Right ventricle myocardium superior (tissue), 1 donor: ENCODE data around the gene DIPK1A. TPM values are rescaled to one million over a fixed set of nuclear protein-coding genes. Genes with fewer than 3 reads are reported as not detected.

Experiments used
- ATAC-seq: fragments of 200-7000 bp; cut with Tn5 transposase; one replicate; pipeline ENCODE4 v1.9.1; 2020; ENCODE audit warnings: mild to moderate bottlenecking; ENCODE audit not compliant: poor library complexity
- DNase-seq: peaks from one replicate; pipeline ENCODE4 v3.0.0-alpha.2; 2020
- intact Hi-C: fragments of 100-400 bp; cut with DNase I; formaldehyde crosslinking; loops from one replicate; pipeline ENCODE4 v1.11.2; 2022
- long read RNA-seq: library from polyadenylated mRNA; unstranded; transcript quantifications from one replicate; pipeline ENCODE4 v2.0.0, GENCODE V29; 2021
- total RNA-seq: library from RNA; stranded (reverse); fragmentation: NEBNext Ultra II Directional; extraction: Animal tissue kit (Norgen Biotek cat#: 25700); gene quantifications from one replicate; pipeline ENCODE4 v1.2.1, GENCODE V29; 2021
- donor health status: DM: no; HTN: yes; CAD: no; lungs with severe emphysema.

DIPK1A gene
- total RNA-seq, result 7.0 TPM
- long read RNA-seq, transcript FAM69A-201 (5 exons, 2,574 nt), result major isoform, 30 of 32 reads
- long read RNA-seq, partial matches to known transcripts, result 1 of 32 reads
- long read RNA-seq, other reads (novel, unspliced or antisense), result 1 of 32 reads

- ATAC-seq, result peak; percentile 91
- peak; percentile 87 for DNase-seq
- intact Hi-C loops, result no loop called here
These were observed at the start of gene DIPK1A for GRCh38 chr1:92961131-92961895. Gene DIPK1A, minus strand, starts transcription at chr1:92961462. Its CDS starts 33 bp downstream, at chr1:92961429.

GRCh38 chr1:93007941-93008577 lies 46.8 kb upstream of the DIPK1A start:
- intact Hi-C loops, result no loop called here
- ATAC-seq (no peak), DNase-seq (no peak)

- no peak for ATAC-seq
- DNase-seq, result no peak
These were observed 44.0 kb upstream of the DIPK1A start for GRCh38 chr1:93005252-93005598.

GRCh38 chr1:93004566-93005251 lies 43.4 kb upstream of the DIPK1A start:
- DNase-seq (no peak), ATAC-seq (no peak)
- intact Hi-C loops, result no loop called here

More at GRCh38 chr1:93005252-93005598, 44.0 kb upstream of the DIPK1A start:
- intact Hi-C loops, result no loop called here

- intact Hi-C loops, result no loop called here
- no peak for ATAC-seq
- no peak for DNase-seq
These were observed 42.7 kb upstream of the DIPK1A start for GRCh38 chr1:93003981-93004380.

GRCh38 chr1:93002781-93003180 lies 41.5 kb upstream of the DIPK1A start:
- intact Hi-C loops, result no loop called here
- DNase-seq, result no peak
- ATAC-seq, result no peak

- DNase-seq, result no peak
- no peak for ATAC-seq
- intact Hi-C loops, result no loop called here
These were observed 40.6 kb upstream of the DIPK1A start for GRCh38 chr1:93001893-93002292.

- intact Hi-C loops, result no loop called here
- no peak for DNase-seq
- no peak for ATAC-seq
These were observed 39.5 kb upstream of the DIPK1A start for GRCh38 chr1:93000751-93001175.

- DNase-seq (no peak), ATAC-seq (no peak)
- intact Hi-C loops, result no loop called here
These were observed 39.0 kb upstream of the DIPK1A start for GRCh38 chr1:93000291-93000690.

- intact Hi-C loops, result no loop called here
- no peak for ATAC-seq
- DNase-seq, result no peak
These were observed 37.6 kb upstream of the DIPK1A start for GRCh38 chr1:92998821-92999220.

GRCh38 chr1:92995441-92996430 lies 34.5 kb upstream of the DIPK1A start:
- no peak for ATAC-seq
- no peak for DNase-seq
- intact Hi-C loops, result loop anchor here (2.0 kb wide), 1 partner anchor 137 kb away; no protein-coding TSS in a partner anchor

GRCh38 chr1:92994105-92994712 lies 32.9 kb upstream of the DIPK1A start:
- peak; percentile 98 for ATAC-seq
- intact Hi-C loops, result loop anchor here (2.0 kb wide), 1 partner anchor 135 kb away; no protein-coding TSS in a partner anchor
- DNase-seq, result no peak

- no peak for DNase-seq
- ATAC-seq, result no peak
- intact Hi-C loops, result no loop called here
These were observed 32.3 kb upstream of the DIPK1A start for GRCh38 chr1:92993581-92993980.

- ATAC-seq, result no peak
- no peak for DNase-seq
- intact Hi-C loops, result no loop called here
These were observed 31.6 kb upstream of the DIPK1A start for GRCh38 chr1:92992877-92993276.

- intact Hi-C loops, result no loop called here
- DNase-seq, result no peak
- ATAC-seq, result no peak
These were observed 30.8 kb upstream of the DIPK1A start for GRCh38 chr1:92992054-92992453.

GRCh38 chr1:92990828-92991227 lies 29.6 kb upstream of the DIPK1A start:
- intact Hi-C loops, result no loop called here
- no peak for DNase-seq
- no peak for ATAC-seq

GRCh38 chr1:92989936-92990583 lies 28.8 kb upstream of the DIPK1A start:
- ATAC-seq, result no peak
- intact Hi-C loops, result no loop called here
- no peak for DNase-seq
